Body of pancreas (tissue), 4 donors: ENCODE measurements around the gene ZNF76.

Experiments
- POLR2A ChIP-seq, 3 donors: fragments of 450-650 bp; IDR thresholded peaks; one replicate each; pipeline ENCODE4 v1.6.1; 2016; ENCODE audit warnings: antibody characterized with exemption in 3 of 3, mild to moderate bottlenecking in 2 of 3
- TF ChIP-seq, protein P1 (sequence below), 7 experiments: fragments of 450-650 bp in 4 of 7; fragments of 200-600 bp in 3 of 7; sonication (generic) in 3 of 7; IDR thresholded peaks; one replicate each; pipeline ENCODE4 v1.5.1; 2016 to 2019; ENCODE audit warnings: antibody characterized with exemption in 7 of 7

DNA sequence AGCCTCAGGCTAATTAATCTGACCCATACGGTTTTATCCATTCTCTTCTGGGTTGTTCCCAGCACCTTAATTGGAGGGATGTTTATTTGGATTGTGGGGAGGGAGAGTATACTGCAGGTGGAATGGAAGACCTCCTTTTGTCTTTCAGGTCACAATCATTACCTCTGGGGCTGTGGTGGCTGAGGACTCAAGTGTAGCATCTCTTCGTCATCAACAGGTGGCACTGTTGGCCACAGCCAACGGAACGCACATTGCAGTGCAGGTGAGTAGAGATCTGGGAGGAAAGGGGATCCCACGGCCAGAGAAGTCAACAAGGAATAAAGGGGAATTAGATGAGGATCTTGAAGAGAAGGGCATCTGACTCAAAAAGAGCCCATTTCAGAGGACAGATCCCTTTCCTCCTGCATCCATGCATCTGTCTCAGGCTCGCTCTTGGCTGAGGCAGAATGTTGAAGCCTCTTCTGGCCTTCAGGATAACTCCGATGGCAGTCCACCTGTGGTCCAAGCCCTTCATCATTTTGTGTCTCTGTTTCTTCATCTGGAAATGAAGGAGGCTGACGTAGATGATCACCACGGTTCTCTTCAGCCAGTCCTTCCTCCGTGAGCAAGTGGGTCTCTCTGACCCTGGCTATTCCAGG lies 34.9 kb downstream of the ZNF76 start:
- no peak for TF ChIP-seq POLR2A (IDR thresholded peaks at IDR 0.05)
- TF ChIP-seq, protein P1, sequence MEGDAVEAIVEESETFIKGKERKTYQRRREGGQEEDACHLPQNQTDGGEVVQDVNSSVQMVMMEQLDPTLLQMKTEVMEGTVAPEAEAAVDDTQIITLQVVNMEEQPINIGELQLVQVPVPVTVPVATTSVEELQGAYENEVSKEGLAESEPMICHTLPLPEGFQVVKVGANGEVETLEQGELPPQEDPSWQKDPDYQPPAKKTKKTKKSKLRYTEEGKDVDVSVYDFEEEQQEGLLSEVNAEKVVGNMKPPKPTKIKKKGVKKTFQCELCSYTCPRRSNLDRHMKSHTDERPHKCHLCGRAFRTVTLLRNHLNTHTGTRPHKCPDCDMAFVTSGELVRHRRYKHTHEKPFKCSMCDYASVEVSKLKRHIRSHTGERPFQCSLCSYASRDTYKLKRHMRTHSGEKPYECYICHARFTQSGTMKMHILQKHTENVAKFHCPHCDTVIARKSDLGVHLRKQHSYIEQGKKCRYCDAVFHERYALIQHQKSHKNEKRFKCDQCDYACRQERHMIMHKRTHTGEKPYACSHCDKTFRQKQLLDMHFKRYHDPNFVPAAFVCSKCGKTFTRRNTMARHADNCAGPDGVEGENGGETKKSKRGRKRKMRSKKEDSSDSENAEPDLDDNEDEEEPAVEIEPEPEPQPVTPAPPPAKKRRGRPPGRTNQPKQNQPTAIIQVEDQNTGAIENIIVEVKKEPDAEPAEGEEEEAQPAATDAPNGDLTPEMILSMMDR (IDR thresholded peaks at IDR 0.05): peak; percentile 22 to 80 (median 71)
